HG03460 (cell line): ENCODE measurements around the gene TCERG1.

Experiments
- ATAC-seq: cut with Tn5 transposase; IDR thresholded peaks from one replicate; pipeline ENCODE4 v1.9.1; 2021; ENCODE audit not compliant: unreplicated experiment

The TCERG1 gene

DNA sequence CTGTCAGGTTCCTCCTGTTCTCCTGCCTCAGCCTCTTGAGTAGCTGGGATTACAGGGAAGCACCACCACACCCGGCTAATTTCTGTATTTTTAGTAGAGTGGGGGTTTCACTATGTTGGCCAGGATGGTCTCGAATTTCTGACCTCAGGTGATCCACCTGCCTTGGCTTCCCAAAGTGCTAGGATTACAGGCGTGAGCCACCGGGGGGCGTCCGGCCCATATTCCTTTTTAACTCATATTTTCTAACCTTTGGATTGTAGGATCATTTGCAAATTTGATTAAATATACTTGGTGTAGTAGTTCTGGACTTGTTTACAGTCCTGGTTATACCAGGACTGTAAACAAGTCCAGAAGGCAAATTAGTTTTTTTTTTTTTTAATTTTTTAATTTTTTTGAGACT lies 4.3 kb downstream of the TCERG1 start:
- ATAC-seq = no peak

DNA sequence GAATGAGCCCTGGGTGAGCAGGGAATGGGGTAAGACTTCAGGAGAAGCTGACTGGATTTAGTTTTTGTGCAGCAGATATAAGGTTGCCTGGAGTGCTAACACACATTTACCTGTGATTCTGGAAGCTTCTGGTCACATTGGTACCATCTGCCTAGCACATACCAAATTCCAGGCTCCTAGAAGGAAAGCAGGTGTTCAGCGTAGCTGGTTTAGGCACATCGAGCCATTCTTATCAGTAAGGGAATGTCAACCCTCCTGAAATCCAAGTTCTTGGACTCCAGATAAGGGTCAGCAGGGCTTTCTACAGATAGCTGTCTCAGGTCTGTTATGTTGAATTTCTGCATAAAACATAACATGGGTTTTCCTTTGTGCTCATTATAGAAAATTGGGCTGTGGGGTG lies 10.3 kb downstream of the TCERG1 start:
- ATAC-seq = no peak

DNA sequence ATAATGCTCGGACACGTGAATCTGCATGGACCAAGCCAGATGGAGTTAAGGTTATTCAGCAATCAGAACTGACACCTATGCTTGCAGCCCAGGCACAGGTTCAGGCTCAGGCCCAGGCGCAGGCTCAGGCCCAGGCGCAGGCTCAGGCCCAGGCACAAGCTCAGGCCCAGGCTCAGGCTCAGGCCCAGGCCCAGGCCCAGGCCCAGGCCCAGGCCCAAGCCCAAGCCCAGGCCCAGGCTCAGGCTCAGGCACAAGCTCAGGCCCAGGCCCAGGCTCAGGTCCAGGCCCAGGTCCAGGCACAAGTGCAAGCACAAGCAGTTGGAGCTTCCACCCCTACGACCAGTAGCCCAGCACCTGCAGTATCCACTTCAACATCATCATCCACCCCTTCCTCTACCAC lies 11.8 kb downstream of the TCERG1 start:
- ATAC-seq = no peak

DNA sequence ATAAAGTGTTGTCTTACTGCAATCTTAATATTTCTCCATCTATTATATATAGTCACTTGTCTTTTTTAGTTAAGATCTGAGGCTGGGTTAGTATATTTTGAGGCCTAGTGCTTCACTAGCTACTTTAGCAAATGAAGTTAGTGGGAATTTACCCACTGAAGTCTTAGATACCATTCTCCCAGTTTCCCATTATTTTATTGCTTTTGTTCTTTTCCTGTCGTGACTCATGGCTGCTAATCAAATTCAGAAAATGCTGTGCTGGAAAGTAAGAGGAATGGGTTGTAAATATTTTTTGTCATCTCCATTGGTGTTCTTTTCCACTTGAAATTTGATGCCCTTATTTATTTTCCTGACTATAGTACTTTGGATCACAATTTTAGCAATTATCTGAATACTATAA lies 14.2 kb downstream of the TCERG1 start:
- no peak for ATAC-seq

DNA sequence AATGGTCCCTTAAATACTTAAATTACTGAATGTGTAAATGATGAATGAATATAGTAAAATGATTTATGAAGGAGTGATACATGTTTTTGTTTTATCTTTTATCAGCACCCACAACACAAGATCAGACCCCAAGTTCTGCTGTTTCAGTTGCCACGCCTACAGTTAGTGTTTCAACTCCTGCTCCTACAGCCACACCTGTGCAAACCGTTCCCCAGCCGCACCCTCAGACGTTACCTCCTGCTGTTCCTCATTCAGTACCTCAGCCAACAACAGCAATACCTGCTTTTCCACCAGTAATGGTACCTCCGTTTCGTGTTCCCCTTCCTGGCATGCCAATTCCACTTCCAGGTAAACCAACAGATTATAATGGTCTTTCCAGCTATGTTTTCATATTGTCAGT lies 16.3 kb downstream of the TCERG1 start:
- no peak for ATAC-seq

DNA sequence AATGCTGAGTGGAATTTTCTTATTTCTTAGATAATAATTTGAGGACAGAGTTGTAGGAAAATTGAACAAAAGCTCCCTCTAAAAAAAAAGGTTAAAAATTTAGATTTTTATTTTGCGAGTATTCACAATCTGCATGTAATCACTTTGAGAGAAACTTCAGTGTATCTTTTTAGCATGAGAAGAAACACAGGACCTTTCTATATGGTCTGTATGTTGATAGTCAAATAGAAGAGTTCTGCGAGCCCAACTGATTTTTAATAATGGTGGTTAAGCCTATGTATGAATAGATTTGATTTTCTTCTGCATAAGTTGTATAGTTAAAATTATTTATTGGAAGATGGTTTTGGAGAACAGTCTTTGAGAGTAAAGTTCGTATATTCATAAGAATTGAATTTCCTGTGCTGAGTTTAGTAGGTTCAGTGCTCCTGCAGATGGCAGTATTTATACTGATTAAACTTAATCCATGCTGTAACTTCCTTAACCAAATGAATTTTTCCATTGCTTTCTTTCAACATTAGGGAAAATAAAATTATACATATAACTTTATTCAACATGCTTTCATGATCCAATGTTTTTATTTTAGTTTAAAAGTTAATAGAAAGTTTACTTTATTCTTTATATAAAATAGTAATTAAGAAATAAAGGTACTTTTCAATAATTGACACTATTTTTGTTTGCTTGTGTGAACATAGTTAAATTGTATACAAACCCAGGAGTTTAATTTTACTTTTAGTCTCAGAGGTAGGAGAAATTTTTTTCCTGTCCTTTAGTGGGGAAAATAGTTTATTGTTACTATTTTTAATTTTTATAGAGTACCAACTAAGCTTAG lies 19.6 kb downstream of the TCERG1 start:
- ATAC-seq = no peak

DNA sequence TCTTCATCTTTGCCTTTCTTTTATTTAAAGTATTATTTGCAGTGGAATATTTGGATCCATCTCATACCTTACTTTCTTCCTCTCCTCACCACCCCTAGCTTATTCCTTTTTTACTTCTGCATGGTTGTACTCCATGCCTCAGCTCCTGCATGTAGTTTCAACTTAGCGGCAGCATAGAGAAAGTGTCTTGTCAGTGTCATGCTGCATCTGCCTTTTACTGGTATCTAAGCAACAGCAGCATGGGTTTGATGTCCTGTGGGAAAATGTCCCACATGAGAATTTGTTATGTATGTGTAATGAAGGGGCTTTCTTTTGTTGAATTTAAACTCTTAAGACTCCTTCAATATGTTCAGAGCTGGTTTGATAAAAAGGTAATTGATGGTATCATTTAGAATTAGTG lies 20.6 kb downstream of the TCERG1 start:
- no peak for ATAC-seq

DNA sequence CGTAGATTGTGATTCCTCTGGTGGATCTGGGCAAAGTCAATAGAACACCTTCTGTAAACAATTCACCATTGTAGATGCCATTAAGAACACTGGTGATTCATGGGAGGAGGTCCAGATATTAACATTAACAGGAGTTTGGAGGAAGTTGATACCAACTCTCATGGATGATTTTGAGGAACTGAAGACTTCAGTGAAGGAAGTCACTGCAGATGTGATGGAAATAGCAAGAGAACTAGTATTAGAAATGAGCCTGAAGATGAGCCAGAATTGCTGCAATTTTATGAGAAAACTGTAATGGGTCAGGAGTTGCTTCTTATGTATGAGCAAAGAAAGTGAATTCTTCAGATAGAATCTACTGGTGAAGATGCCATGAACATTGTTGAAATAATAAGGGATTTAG lies 26.9 kb downstream of the TCERG1 start:
- ATAC-seq = no peak

DNA sequence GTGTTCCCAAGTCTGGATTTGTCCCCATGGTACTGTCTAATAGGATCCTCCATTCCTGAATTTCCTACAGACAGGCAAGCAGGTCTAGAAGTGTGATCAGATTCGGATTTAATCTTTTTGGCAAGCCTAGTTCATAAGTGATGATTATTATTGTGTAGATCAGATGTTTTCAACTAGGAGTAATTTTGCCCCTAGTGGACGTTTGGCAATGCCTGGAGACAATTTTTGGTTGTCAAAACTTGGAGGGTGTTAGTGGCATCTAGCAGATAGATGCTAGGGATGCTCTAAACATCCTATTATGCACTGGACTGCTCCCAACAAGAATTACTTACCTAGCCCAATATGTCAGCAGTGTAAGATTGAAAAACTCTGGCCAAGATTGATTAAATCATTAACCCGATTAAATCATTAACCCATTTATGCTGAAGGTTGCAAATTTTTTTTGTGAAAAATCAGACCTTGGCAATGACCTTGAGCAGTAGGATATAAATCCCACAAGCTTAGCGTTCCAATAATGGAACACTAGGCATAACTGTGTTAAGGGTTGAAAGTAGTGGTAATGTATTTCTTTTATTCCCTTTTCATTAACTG lies 28.2 kb downstream of the TCERG1 start:
- no peak for ATAC-seq

DNA sequence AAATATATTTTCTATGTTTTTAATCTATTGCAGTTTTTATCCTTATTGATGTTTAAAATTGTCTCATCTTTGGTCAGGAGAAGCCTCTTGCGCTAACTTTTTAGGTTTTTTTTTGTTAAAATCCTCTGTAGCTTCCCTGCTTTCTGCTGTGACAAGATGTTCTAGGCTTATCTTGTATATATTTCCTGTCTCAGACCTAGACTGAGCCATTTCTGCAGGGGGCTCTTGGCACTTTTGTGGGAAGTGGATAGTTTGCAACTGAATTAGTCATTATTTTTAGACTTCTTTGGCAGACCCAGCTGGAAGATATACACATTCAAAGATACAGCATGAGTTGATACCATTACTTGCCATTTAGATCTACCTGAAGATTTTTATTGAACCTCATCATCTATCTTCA lies 28.8 kb downstream of the TCERG1 start:
- no peak for ATAC-seq

DNA sequence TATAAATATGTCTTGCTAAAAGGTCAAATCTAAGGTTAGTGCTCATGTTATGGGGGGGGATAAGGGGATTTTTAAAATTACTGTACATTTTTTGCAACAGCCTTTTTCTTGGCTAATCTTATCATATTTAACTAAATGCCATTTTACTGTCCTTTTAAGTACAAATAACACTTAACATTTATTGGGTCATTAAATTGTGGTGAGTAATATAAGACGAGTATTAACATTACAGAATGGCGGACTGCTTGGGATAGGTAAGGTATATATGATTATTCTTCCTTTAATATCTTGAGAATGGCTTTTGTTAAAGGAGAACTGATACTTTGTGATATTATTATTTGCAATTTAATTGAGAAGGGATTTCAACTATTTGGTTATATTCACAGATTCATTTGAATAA lies 35.6 kb downstream of the TCERG1 start:
- ATAC-seq = no peak

DNA sequence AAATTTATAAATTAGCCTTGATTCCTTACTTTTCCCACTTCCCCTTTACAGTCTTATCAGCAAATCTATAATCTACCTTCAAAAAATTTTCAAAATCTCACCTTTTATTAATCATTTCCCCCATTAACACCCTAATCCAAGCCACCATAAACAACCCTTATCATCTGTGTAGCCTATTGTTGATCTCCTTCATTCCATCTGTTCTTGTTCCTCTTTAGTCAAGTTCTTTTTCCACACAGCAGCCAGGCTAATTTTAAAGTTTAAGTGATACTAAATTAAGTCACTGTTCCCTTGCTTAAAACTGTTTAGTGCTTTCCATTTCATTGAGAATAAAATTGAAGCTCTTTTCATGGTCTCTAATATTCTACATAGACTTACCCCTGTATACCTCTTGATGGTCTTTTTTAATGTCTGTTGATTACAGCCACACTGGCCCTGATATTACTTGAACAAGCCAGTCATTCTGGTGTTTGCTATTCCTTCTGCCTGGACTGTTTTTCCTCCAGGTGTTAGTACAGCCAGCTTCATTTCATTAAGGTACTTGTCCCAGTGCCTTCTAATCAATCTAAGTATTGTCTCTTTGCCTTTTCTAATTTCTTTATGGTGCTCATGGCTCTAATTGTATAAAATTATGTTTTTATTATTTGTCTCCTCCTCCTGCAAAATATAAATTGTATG lies 37.7 kb downstream of the TCERG1 start:
- ATAC-seq = no peak

DNA sequence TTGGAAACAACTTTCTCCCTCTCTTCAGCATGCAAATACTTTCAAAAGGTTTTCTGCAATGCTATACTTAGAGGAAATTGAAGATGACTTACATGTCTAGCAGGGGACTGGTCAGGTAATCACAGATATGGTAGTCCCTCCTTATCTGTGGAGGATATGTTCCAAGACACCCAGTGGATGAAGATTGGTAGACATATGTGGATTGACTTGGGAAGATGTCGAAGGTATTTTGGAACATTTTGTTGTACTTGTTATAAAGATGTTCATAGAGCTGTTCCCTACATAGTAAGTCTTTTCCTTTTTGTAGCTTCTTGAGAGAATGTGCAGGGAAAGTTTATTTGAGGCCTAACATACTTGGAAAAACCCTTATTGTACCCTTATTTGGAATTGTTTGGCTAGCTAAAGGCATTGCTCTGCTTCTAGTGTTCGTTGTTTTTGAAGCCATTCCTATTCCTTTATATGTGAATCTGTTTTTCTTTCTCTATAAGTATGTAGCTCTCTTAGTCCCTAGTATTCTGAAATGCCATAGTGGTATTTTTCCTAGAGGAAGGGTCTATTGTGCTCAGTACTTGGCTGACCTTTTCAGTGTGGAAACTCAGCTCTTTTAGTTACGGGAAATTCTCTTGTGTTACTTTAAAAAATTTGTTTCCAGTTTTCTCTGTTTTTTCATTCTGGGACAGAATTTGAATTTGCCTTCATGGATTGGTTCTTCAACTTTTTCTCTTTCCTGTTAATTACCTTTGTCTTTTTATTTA lies 43.1 kb downstream of the TCERG1 start:
- no peak for ATAC-seq

DNA sequence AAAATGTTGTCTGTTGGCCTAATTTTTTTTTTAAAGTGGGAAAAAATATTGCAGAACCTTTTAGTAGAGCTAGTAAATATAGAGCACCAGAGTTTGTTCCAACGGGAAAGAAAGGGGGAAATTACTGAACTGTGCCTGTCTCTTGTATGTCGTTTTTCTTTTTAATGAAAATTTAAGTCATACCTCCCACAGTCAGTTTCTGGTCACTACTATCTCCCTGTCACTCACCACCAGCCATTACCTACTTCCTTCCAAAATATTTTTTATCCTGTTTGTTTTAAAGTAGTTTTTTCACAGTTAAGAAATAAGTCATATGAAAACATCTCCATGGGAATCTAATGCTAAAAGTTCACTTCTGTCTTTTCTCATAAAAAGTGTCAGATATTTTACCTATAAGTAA lies 47.5 kb downstream of the TCERG1 start:
- ATAC-seq = no peak

DNA sequence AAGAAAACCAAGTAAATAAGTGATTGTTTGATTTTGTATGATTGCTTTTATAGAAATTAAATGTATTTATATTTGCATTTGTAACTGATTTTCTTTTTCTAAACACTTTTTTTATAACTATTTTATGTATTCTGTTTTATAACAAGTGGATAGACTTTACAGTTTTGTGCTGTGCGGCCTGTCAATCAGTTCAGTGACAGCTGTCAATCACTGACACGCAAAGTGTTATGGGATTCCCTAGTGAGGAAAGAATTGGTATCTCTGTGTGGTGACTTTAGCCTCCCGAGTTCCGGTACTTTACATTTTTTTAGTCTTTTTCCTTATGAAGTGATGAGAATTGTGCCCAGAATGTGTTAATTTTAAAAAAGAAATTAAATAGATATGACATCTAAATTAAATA lies 52.5 kb downstream of the TCERG1 start:
- no peak for ATAC-seq

DNA sequence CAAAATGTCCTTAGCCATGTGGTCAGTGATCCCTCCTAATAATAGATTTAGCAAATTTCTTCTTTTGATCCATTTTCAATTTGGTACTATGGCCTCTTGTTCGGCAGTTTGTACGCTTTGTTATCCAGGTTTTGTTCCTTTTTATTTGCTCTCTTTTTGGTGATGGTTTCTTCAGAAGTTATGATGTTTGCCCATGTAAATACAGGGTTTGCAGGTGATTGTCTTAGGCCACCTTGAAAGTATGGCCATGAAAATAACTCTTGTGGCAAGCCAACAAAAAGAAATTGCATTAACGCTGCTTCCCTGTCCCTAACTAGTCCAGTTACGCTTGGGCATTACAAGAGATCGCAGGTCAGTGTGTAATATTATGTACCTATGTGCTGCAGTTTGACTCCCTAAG lies 60.3 kb downstream of the TCERG1 start:
- ATAC-seq = no peak

DNA sequence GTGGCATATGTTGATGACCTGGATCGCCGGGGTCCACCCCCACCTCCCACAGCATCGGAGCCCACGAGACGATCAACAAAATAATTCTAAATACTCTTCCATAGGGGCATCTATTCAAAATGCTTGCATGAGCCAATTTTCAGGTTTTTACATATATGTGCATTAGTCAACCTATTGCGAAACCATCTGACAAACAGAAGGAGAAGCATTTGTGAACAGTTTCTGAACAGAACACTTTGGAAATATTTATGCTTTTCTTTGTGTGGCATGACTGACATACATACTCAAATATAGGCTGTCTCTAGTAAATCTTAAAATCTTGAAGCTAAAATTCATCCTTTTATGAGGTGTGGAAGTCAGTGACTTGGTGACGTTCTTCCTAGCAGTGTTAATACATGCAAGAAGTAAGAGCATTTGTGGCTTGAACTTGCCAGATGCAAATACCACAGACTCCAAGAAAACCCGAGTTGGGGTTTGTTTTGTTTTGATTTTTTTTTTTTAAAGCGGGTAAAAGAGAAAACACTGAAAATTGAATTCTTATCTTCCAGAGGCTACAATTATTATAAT lies 63.5 kb downstream of the TCERG1 start:
- ATAC-seq = no peak

DNA sequence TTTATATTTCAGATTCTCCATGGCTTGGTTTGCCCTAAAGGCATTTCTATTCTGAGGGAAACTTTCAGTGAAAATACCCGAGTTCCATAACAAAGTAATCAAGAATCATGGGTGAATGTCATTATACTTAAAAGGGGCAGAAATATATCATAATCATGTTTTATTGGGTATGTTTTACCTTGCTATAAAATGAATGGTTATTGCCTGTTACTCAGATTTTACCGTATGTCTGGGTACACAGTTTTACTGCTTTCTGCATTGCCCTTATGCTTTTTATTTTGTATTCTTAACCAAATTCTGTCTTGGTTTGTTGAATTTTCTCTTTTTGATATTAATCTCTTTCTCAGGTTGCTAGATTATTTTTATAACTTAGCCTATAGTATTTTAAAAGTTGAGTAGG lies 66.3 kb downstream of the TCERG1 start:
- ATAC-seq = no peak

DNA sequence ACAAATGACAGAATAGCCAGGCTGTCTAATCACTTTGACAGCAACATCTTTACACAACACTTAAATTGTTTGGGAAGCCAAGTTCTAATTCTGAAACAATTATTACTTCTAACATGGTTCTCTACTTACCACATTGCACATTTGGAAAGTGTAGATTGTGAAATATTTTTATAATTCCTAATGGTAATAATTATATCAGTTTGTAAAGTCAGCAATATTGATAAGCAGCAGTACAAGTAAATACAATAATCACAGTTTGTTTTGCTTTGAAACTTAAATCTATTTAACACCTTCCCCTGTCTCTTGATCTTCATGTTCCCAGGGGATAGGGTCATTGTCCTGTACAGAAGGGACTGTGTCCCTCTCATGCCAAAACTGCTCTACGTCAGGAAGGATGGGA lies 67.4 kb downstream of the TCERG1 start:
- no peak for ATAC-seq

DNA sequence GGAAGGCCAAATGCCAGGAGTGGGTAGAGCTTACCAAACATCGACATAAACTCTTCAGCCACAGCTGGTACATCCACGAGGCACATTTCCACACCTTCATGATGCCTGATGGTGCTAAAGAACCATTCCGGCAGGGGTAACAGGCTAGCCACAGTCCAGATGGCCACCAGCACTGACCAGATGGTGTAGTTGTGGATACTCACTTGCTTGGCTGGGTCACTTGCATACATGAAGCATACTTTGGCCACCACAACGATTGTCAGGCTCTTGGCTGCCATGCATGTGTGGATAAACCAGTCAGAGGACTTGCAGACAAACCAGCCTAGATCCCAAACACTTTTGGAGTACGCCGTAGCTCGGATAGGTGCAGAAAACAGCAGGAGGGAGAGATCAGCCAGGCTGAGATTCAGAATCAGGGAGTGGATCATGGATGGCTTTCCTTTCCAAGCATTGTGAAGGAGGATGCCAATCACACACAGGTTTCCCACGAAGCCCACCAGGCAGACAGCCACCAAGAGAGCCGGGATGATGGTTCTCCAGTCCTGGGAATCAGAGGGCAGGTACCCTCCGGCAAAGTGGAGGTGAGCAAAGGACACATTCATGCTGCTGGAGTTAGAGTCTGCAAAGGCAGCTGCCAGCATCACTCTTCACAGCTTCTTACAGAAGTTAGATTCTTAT lies 68.5 kb downstream of the TCERG1 start:
- ATAC-seq = no peak

DNA sequence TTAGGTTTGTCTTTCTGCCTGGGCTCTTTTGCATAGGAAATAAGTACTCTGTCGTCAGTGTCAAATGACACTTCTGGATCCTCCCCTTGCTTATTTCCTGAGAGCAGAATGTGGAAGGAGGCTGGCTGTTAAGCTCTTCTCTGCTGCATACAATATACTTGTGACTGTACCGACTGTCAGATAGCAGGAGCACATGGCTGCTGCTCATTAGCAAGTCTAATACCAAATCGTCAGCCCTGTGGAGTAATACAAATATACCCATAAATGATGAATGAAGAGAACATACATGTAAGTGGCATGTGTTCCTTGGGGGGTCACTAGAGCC lies 69.0 kb downstream of the TCERG1 start, which contains the start of gene GPR151:
GPR151 (minus strand) TSS at position 40 of the 325 bp plus-strand sequence. CDS start 77 bp downstream, outside the sequence.
- no peak for ATAC-seq
